ENCODE measurements around the gene KCNN3.

- TF ChIP-seq CTCF (conservative IDR thresholded peaks at IDR 0.05; ENCODE audit: low read depth, low read length) (no peak), EZH2 (IDR thresholded peaks at IDR 0.05; ENCODE audit: borderline replicate concordance, low read depth, low read length, poor library complexity, severe bottlenecking) (no peak)
These were observed 53.1 kb downstream of the KCNN3 start for GRCh38 chr1:154816937-154817336.
